Activated T-helper 1 cell treated with anti-CD3 and anti-CD28 coated beads, Interleukin-12 subunit alpha, Interleukin-12 subunit beta, Interleukin-2, Interleukin-4 antibody, amounts not matched to agents 30 ng/mL and 10 ng/mL and 1 ng/mL, durations not matched to agents 14 hours and 24 hours and 36 hours (primary cell): Measurements from ENCODE around the gene TOR4A. TPM values are rescaled to one million over a fixed set of nuclear protein-coding genes. Genes with fewer than 3 reads are reported as not detected.
"Not testable (repeated sequence)": the region's sequence is repeated elsewhere in the genome, so short reads cannot be mapped to it uniquely, and the experiment has no call there.

Source experiments
- DNase-seq: peaks from one replicate; pipeline ENCODE4 v3.0.0; 2021; ENCODE audit warnings: low spot score
- H3K27ac Mint-ChIP-seq: one replicate; pipeline ENCODE4 v1.8.0; 2021; ENCODE audit warnings: mild to moderate bottlenecking, mixed read lengths
- H3K27me3 Mint-ChIP-seq: one replicate; pipeline ENCODE4 v1.8.0; 2022; ENCODE audit warnings: mild to moderate bottlenecking, moderate library complexity, mixed read lengths; ENCODE audit not compliant: insufficient read depth
- H3K36me3 Mint-ChIP-seq: one replicate; pipeline ENCODE4 v1.8.0; 2021; ENCODE audit warnings: low read depth, mixed read lengths
- H3K4me1 Mint-ChIP-seq: one replicate; pipeline ENCODE4 v1.8.0; 2021; ENCODE audit warnings: low read depth, mixed read lengths
- H3K4me3 Mint-ChIP-seq: one replicate; pipeline ENCODE4 v1.8.0; 2021; ENCODE audit warnings: mild to moderate bottlenecking, moderate library complexity, mixed read lengths
- H3K9me3 Mint-ChIP-seq: one replicate; pipeline ENCODE4 v1.8.0; 2021; ENCODE audit warnings: mixed read lengths
- intact Hi-C: fragments of 100-400 bp; cut with micrococcal nuclease; formaldehyde crosslinking; loops from one replicate; pipeline ENCODE4 v1.15.1; 2024
- total RNA-seq: library from RNA; stranded (reverse); gene quantifications from 2 replicates; pipeline ENCODE4 v1.2.3, GENCODE V29; 2022

TOR4A gene
- total RNA-seq, 1 donor from 2014 or later, result 11.7 TPM

DNA sequence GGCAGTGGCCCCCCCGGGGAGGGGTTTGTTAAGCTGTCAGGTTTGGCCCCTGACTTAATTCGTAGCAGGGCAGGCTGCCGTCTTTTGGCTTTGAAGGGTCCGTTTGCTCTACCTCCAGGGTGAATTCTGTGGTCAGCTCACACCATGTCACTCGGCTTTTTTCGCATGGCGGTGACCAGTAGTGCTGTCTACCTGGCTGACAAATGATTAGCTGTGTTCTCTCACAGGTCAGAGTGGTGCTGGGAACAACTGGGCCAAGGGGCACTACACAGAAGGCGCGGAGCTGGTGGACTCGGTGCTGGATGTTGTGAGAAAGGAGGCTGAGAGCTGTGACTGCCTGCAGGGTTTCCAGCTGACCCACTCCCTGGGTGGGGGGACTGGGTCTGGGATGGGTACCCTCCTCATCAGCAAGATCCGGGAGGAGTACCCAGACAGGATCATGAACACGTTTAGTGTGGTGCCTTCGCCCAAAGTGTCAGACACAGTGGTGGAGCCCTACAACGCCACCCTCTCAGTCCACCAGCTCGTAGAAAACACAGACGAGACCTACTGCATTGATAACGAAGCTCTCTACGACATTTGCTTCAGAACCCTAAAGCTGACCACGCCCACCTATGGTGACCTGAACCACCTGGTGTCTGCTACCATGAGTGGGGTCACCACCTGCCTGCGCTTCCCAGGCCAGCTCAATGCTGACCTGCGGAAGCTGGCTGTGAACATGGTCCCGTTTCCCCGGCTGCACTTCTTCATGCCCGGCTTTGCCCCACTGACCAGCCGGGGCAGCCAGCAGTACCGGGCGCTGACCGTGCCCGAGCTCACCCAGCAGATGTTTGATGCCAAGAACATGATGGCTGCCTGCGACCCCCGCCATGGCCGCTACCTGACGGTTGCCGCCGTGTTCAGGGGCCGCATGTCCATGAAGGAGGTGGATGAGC, 35.0 kb upstream of the TOR4A start:
- Mint-ChIP-seq H3K36me3 (peaks cover 23% of the 10 kb centered on the region), H3K4me1 (peaks cover 22% of the 10 kb centered on the region), H3K27ac (peak overlapping the region; percentile 77), H3K4me3 (peak overlapping the region; percentile 92), H3K27me3 (no peaks in the 10 kb centered on the region), H3K9me3 (no peaks in the 10 kb centered on the region)
- no peak for DNase-seq
- intact Hi-C loops, result loop anchor here (5.0 kb wide), 2 partner anchors 180 to 195 kb away; partner anchors contain the start of genes EXD3, NOXA1 and NPDC1

- H3K4me3 Mint-ChIP-seq, result peak overlapping the region; percentile 92
Observed at GRCh38 chr9:137243266-137243625, 34.3 kb upstream of the TOR4A start.

GRCh38 chr9:137243626-137244485, 33.7 kb upstream of the TOR4A start:
- Mint-ChIP-seq H3K4me3 (peak overlapping the region; percentile 92), H3K27ac (peak overlapping the region; percentile 52), H3K4me1 (peaks cover 22% of the 10 kb centered on the region), H3K36me3 (peaks cover 23% of the 10 kb centered on the region), H3K9me3 (no peaks in the 10 kb centered on the region), H3K27me3 (no peaks in the 10 kb centered on the region)
- no peak for DNase-seq
- intact Hi-C loops, result loop anchor here (5.0 kb wide), 2 partner anchors 178 to 197 kb away; partner anchors contain the start of genes EXD3, NOXA1 and NPDC1

More at GRCh38 chr9:137243266-137243625, 34.3 kb upstream of the TOR4A start:
- peaks cover 22% of the 10 kb centered on the region for H3K4me1 Mint-ChIP-seq
- H3K36me3 Mint-ChIP-seq, result peaks cover 23% of the 10 kb centered on the region
- not testable (repeated sequence) for H3K27me3 Mint-ChIP-seq, DNase-seq, H3K27ac Mint-ChIP-seq, H3K9me3 Mint-ChIP-seq
- intact Hi-C loops, result loop anchor here (5.0 kb wide), 2 partner anchors 179 to 196 kb away; partner anchors contain the start of genes EXD3, NOXA1 and NPDC1

DNA sequence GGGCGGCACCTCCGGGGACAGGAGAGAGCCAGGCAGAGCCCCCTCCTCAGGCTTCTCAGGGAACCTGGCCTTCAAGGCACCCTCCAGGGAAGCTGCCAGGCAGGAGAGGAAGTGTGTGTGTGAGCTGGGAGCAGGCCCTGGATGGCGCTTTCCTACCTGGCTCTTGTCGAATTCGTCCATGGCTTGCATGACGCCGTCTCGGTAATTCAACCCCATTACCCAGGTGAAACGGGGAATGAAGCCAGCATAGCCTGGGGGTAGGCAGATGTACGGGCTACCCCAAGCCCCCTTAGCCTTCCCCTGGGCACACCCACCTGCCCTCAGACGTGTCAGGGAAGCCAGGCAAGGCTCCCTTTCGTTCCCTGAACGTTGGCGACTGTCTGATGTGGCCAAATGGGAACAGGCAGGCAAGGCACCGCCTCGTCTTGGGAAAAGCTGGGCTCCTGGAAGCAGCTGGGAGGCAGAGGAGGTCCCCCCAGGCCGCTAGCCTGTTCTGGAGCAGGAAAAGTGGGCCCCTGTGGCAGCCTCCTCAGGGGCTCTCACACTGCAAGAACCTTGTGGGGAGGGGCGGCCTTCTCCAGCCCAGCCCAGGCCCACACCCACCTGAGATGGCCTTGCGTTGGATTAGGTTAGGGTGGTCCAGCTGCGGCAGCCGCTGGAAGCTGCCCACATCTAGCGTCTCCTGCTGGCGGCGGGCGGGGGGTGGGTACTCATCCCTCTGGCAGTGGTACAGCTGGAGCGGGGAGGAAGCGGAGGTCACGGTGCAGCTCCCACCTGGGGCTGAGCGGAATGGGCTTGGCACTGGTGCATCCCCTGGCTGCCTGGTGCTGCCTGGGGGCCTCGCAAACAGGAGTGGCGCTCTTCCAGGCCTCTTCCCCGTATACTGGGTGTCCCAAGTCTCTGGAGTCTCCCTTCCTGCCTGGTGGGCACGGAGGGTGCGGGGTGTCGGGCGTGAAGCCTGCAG, 32.8 kb upstream of the TOR4A start:
- Mint-ChIP-seq H3K9me3 (no peaks in the 10 kb centered on the region), H3K27ac (peak overlapping the region; percentile 52), H3K27me3 (no peaks in the 10 kb centered on the region), H3K4me1 (peaks cover 22% of the 10 kb centered on the region), H3K4me3 (no peak overlapping the region), H3K36me3 (peaks cover 21% of the 10 kb centered on the region)
- DNase-seq, result no peak
- intact Hi-C loops, result loop anchor here (5.0 kb wide), 2 partner anchors 178 to 197 kb away; partner anchors contain the start of genes EXD3, NOXA1 and NPDC1

DNA sequence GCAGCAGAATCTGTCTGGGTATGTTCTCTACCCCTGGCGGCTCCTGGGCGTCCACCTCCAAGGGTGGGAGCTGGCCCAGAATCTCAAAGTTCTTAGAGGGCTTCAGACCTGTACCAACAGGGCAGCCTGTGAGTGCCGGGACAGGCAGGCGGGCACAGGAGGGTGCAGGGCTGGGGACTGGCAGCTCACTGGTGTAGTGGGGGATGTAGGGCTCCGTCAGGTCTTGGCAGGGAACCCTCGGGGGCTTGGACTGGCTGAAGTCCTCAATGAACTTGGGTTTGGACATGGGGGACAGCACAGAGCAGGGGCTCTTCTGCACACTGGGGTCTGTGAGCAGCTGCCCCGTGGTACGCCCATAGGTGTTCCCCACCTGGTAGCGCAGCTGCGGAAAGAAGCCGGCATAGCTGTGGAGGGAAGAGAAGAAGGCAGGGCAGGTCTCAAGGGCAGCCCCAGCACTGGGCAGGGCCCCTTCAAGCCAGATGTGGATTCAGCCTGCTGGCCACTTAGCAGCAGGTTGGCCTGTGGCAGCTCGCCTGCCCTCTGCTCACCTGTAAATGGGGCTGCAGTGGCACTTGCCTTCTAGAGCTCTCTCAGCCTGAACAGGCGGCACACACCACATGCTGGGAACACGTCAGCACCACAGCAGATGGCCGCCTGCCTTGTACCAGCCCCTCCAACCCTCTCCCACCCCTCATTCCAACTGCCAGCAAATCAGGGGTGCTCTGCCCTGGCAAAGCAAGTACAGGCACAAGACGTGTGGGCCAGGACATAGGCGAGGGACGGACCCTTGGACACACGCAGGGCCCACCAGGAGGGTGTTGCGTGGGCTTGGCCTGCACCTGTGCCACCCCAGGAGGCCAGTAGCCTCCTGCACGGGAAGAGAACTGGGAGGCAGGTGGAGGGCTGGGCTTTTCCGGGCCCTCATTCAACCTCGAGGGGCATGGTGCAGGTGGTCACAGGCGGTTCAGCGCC, 31.8 kb upstream of the TOR4A start:
- intact Hi-C loops, result no loop called here
- peaks cover 22% of the 10 kb centered on the region for H3K4me1 Mint-ChIP-seq
- no peak for DNase-seq
- H3K36me3 Mint-ChIP-seq, result peaks cover 21% of the 10 kb centered on the region
- no peaks in the 10 kb centered on the region for H3K27me3 Mint-ChIP-seq
- H3K9me3 Mint-ChIP-seq, result no peaks in the 10 kb centered on the region
- no peak overlapping the region for H3K27ac Mint-ChIP-seq
- H3K4me3 Mint-ChIP-seq, result no peak overlapping the region

- peaks cover 17% of the 10 kb centered on the region for H3K36me3 Mint-ChIP-seq
- no peak overlapping the region for H3K4me3 Mint-ChIP-seq
- intact Hi-C loops, result no loop called here
- no peak for DNase-seq
- peaks cover 20% of the 10 kb centered on the region for H3K4me1 Mint-ChIP-seq
- no peaks in the 10 kb centered on the region for H3K9me3 Mint-ChIP-seq
- no peaks in the 10 kb centered on the region for H3K27me3 Mint-ChIP-seq
- no peak overlapping the region for H3K27ac Mint-ChIP-seq
Observed at GRCh38 chr9:137247135-137247915, 30.2 kb upstream of the TOR4A start.

- H3K4me3 Mint-ChIP-seq, result no peak overlapping the region
- no peak overlapping the region for H3K27ac Mint-ChIP-seq
- H3K9me3 Mint-ChIP-seq, result no peaks in the 10 kb centered on the region
Observed at GRCh38 chr9:137247916-137248175, 29.7 kb upstream of the TOR4A start.

GRCh38 chr9:137250329-137251193, 27.0 kb upstream of the TOR4A start:
- peaks cover 2% of the 10 kb centered on the region for H3K27me3 Mint-ChIP-seq

More at GRCh38 chr9:137247916-137248175, 29.7 kb upstream of the TOR4A start:
- Mint-ChIP-seq H3K27me3 (no peaks in the 10 kb centered on the region), H3K36me3 (peaks cover 12% of the 10 kb centered on the region), H3K4me1 (peaks cover 15% of the 10 kb centered on the region)
- intact Hi-C loops, result no loop called here
- no peak for DNase-seq

DNA sequence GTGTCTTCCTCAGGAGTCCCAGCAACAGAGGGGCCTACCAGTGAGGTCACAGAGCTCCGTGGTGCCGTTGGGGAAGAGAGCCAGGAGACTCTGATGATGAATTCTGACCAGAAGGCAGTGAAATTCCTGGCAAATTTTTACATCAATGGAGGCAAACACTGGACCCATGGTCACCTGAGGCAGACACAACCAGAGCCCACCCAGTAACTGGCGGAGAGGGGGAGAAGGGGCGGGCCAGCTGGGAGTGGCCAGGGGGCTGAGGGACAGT, 26.4 kb upstream of the TOR4A start, which contains the start of gene STPG3:
STPG3 (plus strand) TSS at position 93 of the 268 bp plus-strand sequence; CDS start at position 94, 1 bp downstream.
- Mint-ChIP-seq H3K4me3 (no peak within 1 kb of the TSS), H3K27ac (no peak within 1 kb of the TSS), H3K4me1 (peaks cover 5% of the 10 kb centered on the region), H3K27me3 (peaks cover 2% of the 10 kb centered on the region), H3K9me3 (no peaks in the 10 kb centered on the region), H3K36me3 (no peaks in the 10 kb centered on the region)
- intact Hi-C loops, result no loop called here
- no peak for DNase-seq

More at GRCh38 chr9:137250329-137251193, 27.0 kb upstream of the TOR4A start:
- DNase-seq, result no peak
- H3K36me3 Mint-ChIP-seq, result no peaks in the 10 kb centered on the region
- peaks cover 5% of the 10 kb centered on the region for H3K4me1 Mint-ChIP-seq
- intact Hi-C loops, result no loop called here
- H3K9me3 Mint-ChIP-seq, result no peaks in the 10 kb centered on the region
- no peak overlapping the region for H3K4me3 Mint-ChIP-seq
- H3K27ac Mint-ChIP-seq, result no peak overlapping the region

- DNase-seq, result no peak
- no peaks in the 10 kb centered on the region for H3K9me3 Mint-ChIP-seq
- no peak overlapping the region for H3K27ac Mint-ChIP-seq
- intact Hi-C loops, result no loop called here
- H3K36me3 Mint-ChIP-seq, result no peaks in the 10 kb centered on the region
- no peak overlapping the region for H3K4me3 Mint-ChIP-seq
- peaks cover 5% of the 10 kb centered on the region for H3K4me1 Mint-ChIP-seq
- peaks cover 2% of the 10 kb centered on the region for H3K27me3 Mint-ChIP-seq
Observed at GRCh38 chr9:137251490-137252268, 25.8 kb upstream of the TOR4A start.
